Hematopoietic multipotent progenitor cell treated with erythropoietin and hydrocortisone succinate and interleukin-3 and kit ligand, for 6 days (in vitro differentiated cells): ENCODE results near the gene PTX4.
"Not testable (repeated sequence)": the region's sequence is repeated elsewhere in the genome, so short reads cannot be mapped to it uniquely, and the experiment has no call there.

Experiments
- DNase-seq: peaks from one replicate; pipeline ENCODE4 v3.0.0-alpha.2; 2015

The PTX4 gene

DNA sequence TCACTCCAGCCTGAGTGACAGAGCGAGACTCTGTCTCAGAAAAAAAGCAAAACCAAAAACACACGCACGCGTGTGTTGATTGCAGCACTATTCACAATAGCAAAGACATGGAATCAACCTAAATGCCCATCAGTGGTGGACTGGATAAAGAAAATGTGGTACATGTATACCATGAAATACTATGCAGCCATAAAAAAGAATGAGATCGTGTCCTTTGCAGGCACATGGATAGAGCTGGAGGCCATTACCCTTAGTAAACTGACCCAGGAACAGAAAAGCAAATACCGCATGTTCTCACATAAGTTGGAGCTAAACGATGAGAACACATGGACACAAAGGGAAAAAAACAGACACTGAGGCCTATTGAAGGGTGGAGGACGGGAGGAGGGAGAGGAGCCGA, 9.8 kb downstream of the PTX4 start:
- DNase-seq = not testable (repeated sequence)

DNA sequence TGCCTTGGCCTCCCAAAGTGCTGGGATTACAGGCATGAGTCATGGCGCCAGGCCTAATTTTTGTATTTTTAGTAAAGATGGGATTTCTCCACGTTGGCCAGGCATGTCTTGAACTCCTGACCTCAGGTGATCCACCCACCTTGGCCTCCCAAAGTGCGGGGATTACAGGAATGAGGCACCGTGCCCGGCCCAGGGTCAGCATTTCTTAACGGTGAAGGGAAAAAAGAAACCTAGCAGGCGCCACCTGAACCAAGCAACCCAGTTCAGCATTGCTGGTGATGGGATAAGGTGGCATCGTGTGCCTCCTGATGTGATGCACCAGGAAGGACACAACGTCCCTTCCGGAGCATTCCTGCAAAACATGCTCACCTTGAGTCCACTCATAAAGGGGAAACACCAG, 11.7 kb downstream of the PTX4 start:
- no peak for DNase-seq

DNA sequence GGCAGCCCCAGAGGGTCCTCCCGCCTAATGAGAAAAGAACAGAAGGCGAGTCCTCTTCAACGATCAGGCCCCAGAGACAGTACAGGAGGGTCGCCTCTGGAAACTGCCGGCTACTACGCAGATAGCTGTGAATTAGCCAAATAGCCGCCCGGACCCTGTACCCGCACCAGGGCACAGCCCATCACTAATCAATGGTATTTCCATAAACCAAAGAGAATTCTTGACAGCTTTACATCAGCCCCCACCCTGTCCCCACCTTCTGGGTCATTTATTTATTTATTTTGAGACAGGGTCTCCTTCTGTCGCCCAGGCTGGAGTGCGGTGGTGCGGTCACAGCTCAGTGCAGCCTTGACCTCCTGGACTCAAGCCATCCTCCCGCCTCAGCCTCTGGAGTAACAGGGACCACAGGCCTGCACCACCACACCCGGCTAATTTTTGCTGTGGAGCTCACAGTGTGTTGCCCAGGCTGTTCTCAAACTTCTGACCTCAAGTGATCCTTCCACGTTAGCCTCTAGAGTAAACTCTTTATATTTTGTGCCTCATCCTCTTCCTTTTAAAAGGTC, 13.1 kb downstream of the PTX4 start:
- DNase-seq = no peak

DNA sequence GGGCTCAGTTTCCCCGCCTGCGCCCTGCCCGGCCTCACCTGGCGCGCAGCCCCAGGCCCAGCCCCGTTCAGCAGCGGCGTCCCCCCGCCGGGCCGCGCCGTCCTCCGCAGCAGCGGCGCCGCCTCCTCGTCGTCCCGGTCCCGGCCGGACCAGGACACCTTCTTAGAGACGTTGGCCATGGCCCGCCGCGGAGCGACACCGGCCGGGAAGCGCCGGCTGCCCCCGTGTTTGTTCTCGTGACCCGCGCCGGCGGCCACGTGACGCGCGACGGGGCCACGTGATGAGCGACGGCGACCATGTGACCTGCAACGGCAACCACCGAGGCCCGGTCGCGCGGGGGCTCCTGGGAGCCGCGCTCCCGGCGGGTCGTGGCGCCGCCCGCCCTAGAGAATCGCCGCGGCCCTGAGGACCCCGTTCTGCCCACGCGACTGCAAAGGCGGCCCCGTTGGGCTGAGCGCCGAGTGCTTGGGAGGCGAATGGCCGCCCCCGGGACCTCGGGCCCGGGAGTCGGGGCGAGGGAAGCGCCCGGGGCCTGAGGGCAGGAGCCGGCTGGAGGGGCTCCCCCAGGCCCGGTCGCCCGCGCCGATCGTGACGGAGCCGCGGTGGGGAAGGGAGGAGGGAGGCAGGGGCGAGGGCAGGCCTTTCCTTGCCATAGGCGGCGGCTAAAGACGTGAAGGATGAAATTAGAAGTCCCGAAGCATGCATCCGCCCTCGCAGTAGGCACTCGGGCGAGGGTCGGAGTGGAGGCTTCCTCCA, 13.8 kb downstream of the PTX4 start, which contains the start of gene CLCN7:
TSS of gene CLCN7 (minus strand) at position 233 of the 756 bp plus-strand sequence. CDS start at position 179, 54 bp downstream.
- peak; percentile 91 for DNase-seq

DNA sequence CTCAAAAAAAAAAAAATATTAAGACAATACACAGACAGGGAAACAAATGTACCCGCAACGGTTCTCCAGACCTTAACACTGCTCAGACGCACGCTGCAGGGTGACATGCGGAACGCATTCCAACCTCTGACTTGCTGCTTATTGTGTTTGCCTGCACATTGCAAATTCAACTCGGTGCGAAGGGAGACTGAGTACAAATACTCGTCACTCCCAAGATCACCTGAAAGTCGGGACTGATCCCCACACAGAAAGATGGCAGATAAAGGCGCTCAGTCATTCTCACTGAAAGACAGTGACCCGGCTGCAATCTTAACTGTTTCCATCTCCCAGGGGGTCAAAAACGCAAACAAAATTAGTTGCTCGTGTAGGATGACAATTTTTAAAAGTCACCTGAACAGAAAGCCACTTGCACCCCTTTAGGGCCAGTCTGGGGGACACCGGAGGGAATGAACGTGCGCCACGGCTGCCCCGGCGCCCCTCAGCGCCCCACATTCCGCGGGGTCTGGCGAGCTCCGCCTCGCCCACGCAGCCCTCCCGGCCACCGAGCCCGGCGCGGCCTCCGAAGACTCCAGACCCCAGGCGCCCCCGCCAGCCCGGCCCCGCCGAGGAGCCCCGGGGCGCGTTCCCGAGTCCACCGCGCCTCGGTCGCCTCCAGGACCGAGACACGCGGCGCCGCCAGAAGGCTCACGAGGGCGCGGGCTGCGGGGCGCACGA, 14.5 kb downstream of the PTX4 start:
- DNase-seq = peak; percentile 56

DNA sequence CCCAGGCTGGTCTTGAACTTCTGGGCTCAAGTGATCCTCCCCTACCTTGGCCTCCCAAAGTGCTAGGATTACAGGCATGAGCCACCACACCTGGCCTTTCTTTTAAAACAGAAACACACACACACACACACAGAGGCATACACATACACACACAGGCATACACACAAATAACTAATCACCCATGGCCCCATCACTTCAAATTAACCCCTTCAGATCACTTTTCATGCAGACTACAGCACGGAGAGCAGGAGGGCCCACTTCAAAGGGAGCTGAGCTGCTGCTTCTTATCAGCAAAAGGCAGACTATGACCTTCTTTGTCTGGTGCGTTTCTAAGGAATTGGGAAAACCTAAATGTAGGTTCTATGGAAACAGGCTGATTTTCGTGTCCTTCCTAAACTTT, 15.8 kb downstream of the PTX4 start:
- peak; percentile 81 for DNase-seq

DNA sequence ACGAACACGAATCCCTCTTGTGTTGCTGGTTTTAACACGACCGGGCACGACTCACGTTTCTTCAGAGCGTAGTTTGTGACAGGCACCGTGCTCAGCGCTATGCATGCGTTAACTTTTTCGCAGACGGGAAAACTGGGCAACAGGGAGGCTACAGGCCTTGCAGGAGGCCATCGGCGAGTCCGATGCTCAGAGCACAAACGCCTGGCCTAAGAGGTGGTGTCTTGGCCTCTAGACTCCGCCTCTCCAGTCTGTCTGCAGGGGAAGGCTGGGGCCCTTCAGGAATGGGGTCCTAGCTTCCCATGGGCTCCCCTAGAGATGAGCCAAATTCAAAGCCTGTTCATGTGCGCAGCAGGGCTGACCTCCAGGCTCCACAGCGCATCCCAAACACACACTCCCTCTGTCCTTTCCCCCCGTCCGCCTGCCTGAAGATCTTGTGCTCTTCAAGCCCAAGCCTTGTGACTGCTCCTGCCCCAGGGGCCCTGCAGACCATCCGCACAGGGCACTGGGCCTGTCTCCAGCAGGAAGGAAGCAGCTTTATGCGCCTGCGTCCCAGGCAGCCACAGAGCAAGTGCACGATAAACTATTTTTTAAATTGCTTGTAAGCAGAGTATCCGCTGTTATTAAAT, 17.1 kb downstream of the PTX4 start:
- peak; percentile 49 for DNase-seq

DNA sequence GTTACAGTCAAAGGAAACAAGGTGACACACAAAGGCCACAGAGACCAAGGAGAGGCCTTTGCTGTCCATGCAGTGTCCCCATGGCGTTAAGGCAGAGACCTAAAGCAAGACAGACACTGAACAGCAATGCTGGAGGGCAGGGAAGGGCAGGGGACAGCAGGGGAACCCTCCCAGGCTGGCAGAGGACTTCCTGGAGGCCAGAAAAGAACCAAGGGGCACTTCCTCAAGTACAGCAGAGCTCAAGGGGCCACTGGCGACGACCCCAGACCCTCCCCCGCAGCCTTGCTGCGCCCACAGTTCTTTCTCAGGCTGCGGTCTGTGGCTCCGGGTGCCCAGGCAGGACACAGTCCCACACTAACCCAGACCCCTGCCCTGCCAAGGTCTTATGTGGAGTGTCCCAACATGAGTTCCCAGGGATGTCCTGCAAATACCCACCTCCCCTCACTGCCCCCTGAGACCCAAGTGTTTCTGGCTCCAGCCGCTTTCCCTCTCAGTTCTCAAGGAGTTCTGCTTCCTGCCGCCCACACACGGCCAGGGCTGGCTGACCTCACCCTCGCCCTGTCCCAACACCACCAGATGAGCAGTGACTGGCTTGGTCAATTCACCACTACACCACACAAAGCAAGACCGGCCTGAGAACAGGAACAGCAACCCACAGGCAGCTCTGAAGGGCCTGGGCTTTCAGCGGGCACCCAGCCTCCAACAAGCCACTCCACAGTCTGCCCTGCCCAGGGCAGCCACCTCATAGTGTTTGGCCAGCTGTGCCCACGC, 18.1 kb downstream of the PTX4 start:
- peak; percentile 43 for DNase-seq

DNA sequence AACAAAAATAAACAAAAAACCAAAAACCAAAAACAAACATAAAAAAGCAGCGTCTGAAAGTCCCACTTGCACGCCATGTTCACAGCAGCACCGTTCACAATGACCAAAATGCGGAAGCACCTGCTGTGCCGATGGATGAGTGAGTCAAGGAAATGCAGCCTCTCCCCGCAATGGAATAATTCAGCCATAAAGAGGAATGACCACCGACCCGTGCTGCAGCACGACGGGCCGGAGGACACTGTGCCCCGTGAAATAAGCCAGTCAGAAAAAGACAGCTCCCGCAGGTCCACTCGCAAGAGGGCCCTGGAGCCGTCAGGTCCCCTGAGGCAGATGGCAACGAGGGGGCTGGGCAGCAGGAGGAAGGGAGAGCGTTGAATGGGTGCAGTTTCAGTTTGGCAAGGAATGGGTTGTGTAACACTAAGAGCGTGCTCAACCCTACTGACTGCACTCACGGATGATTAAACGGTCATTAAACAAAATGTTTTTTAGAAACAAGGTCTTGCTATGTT, 19.0 kb downstream of the PTX4 start:
- peak; percentile 55 for DNase-seq

DNA sequence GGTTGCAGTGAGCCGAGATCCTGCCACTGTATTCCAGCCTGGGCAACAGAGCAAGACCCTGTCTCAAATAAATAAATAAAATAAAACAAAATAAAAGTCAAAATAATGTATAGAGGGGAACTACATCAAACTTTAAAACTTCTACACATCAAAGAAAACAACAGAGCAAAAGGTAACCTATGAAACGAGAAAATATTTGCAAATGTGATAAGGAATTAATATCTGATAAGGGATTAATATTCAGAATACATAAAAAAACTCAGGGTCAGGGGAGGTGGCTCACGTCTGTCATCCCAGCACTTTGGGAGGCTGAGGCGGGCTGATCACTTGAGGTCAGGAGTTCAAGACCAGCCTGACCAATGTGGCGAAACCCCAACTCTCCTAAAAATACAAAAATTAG, 19.6 kb downstream of the PTX4 start:
- not testable (repeated sequence) for DNase-seq

DNA sequence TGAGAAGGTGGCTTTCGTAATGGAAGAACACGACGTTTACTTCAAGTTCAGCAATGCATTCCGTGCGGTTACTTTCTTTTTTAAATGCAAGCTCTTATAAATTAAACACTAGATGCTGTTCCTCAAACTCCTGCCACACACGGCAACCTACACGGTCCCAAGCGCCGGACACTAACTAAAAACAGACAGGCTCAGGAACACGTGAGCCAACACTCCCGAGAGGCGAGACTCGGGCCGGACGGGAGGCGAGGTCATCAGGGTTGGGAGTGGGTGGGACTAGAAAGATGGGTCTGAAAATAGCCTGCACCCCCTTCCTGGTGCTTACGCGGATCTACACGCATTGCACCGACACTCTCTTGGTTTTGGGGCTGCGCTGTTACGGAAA, 20.3 kb downstream of the PTX4 start:
- no peak for DNase-seq

DNA sequence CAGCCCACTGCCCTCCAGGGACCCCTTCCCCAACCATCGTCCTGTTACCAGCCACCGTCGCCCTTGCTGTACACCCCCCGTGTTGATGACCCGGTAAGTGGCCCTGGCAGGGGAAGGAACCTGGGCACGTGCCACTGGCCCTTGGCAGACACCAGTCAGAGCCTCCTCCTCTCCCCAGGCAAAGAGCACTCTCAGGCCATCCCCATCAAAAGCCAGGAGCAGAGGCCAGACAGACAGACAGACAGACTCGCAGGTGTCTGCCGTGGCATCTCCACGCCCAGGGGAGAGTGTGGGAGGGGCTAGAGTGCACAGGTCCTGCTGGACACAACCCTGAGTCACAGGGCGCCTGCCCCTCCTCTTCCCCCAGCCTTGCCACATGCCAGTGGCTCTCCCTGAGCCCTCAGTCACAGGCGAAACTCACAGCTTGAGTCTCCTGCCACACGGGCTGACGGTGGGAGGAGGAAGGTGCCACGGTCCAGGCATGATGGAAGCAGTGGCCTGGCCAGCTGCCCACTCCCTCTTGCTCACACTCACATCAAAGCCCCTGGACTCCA, 21.7 kb downstream of the PTX4 start:
- DNase-seq = no peak

DNA sequence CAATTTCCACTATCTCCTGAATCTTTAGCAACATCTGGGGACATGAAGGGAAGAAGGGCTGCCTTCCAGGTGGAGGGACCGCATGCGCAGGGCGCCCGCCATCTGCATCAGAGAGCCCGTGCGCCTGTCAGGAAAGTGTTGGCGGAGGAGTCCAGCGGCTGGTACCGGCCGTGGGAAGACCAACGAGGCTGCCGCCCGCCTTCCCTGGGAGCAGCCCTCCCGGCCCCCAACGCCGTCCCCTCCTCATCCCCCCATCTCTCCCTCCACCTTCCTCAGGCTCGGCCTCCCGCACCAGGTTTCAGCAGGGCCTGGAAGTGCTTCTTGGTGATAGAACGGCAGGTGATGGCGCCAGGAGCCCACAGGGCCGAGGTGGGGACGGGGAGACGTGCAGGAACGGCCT, 22.7 kb downstream of the PTX4 start:
- DNase-seq = no peak

DNA sequence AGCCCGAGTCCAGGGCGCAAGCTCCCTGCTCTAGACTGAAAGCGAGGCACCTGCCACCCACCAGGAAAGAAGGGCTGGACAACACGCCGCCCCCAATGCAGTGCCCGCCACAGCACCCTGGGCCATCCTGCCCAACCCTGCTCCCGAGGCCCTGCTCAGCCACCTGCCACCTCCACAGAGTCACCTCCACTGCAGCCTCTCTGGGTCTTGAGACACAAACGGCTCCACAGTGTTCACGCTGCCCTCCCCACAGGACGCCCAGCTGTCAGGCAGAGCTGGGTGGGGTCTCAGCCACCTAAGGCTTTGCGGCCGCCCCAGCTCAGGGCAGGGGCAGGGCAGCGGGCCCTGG, 23.2 kb downstream of the PTX4 start:
- no peak for DNase-seq

DNA sequence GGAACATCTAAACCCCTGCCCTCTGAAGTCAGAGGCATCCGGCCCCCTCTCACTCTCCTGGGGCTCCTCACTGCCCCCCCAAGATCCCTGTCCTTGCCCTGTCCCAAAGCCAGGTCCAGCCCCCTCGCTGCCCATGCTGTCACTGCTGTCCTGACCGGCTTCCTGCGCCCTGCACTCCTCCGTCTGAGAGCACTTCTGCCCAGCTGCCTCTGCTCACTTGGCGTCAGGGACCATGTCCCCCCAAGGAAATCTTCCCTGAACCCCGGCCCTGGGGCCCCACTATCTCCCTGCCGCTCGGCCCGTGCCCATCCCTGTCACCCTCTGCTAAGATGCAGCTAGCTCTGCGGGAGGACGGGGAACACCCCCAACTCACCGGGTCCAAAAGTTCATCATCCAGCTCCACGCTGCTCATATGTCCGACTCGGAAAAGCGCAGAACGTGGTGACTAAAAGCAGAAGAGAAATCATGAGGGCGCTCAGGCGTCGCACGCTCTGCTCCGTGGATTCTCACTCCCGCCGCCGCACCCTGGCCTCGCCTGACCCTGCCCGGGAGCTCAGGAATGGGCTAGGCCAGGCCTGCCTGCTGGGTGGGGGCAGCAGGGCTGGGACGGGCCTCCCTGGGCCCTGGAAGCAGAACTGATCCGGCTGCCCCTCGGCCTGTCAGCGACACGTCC, 23.7 kb downstream of the PTX4 start:
- no peak for DNase-seq

DNA sequence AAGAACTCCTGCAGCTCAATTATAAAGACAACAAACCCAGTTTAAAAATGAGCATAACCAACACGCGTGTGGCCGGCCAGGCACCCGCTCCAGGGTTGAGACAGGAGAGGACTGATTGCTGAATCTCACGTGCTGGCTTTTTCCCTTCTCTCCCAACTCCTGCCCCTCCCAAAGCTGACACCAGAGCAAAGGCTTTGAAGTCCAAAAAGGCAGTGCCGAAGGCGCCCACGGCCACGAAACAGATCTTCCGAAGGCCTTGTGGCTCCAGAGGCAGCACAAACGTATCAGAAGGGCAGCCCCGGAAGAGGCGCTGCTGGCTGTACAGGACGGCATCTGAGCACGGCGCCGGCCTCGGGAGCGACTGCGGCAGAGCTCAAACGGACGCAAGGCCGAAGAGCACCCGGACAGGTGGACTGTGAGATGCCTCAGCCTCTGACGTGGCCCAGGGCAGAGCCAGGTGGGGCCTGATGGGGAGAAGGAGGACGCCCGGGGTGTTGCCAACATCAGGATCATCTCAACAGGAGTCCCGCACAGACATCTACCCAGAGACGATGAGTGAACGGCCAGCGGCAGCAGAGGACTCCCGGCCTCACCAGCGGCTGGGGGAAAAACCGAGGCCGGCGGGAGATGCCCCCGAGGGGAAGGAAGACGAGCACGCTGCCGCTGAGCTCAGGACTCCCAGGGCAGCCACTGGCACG, 24.4 kb downstream of the PTX4 start:
- DNase-seq = no peak

DNA sequence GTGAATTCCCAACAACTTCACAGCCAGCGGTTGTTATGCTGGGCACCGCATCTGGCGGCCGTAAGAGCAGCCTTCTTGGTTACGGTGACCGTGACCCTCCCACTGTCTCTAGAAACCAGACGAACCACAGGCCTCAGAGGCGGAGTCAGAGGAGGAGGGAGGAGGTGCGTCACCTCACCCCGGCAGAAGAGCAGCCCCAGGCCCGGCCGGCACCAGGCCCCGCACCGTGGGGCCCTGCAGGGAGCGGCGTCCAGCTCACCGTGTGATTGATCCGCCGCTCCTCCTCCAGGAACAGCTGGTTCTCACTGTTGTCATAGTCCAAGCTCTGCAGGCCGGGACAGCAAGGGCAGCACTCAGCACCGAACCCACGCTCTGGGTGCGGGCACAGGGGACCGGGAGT, 27.6 kb downstream of the PTX4 start:
- no peak for DNase-seq

DNA sequence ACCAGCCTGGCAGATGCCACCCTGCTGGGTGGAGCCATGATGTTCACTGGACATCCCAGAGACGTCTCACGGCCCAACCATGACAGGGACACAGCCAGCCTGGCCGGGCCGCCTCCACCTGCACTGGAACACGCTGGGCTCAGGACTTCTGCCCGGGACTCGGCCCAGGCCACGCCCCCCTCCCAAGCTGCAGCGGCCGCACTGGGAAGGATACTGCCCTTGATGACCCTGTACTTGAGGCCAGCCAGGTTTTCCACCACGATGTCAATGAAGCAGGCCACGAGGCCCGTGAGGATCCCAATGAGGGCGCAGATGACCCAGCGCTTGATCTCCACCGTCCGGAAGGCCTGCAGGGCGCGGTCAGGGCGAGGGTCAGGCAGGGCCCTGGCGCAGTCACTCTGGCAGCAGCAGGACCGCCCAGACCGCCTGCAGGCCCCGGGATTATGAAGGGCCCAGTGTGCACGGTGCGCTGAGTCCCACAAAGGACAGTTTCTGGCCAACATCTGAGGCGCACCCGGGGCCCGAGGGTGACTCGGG, 28.1 kb downstream of the PTX4 start:
- no peak for DNase-seq

DNA sequence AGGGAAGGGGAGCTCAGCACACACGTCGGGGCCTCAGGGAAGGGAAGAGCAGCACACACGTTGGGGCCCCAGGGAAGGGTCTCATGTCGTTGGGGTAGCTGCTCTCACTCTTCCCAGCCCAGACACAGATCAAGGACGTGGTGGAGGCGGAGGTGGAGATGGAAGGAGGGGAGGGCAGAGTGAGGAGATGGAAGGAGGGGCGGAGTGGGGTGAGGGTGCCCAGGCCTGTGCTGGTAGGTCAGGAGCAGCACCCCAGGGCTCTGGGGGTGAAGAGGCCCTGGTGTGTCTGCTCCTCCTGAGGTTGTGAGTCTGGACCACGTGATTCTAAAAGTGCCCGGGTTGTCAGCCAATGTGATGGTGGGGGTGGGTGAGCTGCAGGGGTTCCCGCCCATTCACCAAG, 28.8 kb downstream of the PTX4 start:
- DNase-seq = no peak

DNA sequence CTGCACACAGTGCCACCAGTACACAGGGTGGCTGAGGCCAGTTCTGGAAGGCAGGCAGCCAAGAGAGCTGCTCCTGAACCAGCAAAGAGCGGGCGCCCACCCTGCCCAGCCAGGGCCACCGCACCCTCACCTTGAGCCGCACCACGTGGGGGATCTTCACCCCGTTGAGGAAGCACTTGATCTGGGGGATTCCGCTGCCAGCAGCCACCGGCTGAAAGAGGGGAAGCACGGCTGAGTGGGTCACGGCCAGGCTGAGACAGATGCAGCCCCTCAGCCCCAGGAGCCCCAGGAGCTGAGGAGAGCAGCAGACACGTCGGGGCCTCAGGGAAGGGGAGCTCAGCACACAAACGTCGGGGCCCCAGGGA, 29.8 kb downstream of the PTX4 start:
- no peak for DNase-seq
